WTC11 (cell line): ENCODE measurements around the gene HDAC10. TPM values are rescaled to one million over a fixed set of nuclear protein-coding genes. Genes with fewer than 3 reads are reported as not detected.

ENCODE experiments used
- ATAC-seq: fragments of 200-7000 bp; cut with Tn5 transposase; 2 replicates; pipeline ENCODE4 v1.10.0; 2021; ENCODE audit warnings: mild to moderate bottlenecking, moderate library complexity
- CTCF ChIA-PET: fragments of 300-600 bp; sonication (Branson Sonifier 250); formaldehyde crosslinking; loops from one replicate; lab custom pipeline; 2021; ENCODE audit warnings: antibody characterized with exemption; lab: Charles Lee
- POLR2A ChIA-PET: fragments of 350-600 bp; sonication (Branson Sonifier 250); formaldehyde crosslinking; loops from one replicate; lab custom pipeline; 2021; ENCODE audit warnings: antibody characterized with exemption; lab: Charles Lee
- DNase-seq: peaks from one replicate; pipeline ENCODE4 v3.0.0; 2021; ENCODE audit warnings: low spot score
- H3K27ac Mint-ChIP-seq: 2 replicates; pipeline ENCODE4 v1.8.0; 2021; ENCODE audit warnings: mixed read lengths
- H3K27me3 Mint-ChIP-seq: 2 replicates; pipeline ENCODE4 v1.8.0; 2021; ENCODE audit warnings: low read depth, mild to moderate bottlenecking, moderate library complexity, mixed read lengths
- H3K36me3 Mint-ChIP-seq: 2 replicates; pipeline ENCODE4 v1.8.0; 2021; ENCODE audit warnings: mixed read lengths
- H3K4me1 Mint-ChIP-seq: 2 replicates; pipeline ENCODE4 v1.8.0; 2022; ENCODE audit warnings: mixed read lengths
- H3K4me3 Mint-ChIP-seq: 2 replicates; pipeline ENCODE4 v1.8.0; 2021; ENCODE audit warnings: mild to moderate bottlenecking, moderate library complexity, mixed read lengths
- H3K9me3 Mint-ChIP-seq: 2 replicates; pipeline ENCODE4 v1.8.0; 2021; ENCODE audit warnings: mixed read lengths
- ARID4B ChIP-seq: sonication (generic); formaldehyde crosslinking; IDR thresholded peaks from 2 replicates; pipeline ENCODE4 v1.8.0; 2023; ENCODE audit warnings: missing genetic modification reagents, mild to moderate bottlenecking, borderline replicate concordance
- ATF3 ChIP-seq: sonication (generic); formaldehyde crosslinking; conservative IDR thresholded peaks from 2 replicates; pipeline ENCODE4 v1.8.1; 2022; ENCODE audit warnings: mild to moderate bottlenecking, missing genetic modification reagents
- CBFB ChIP-seq: sonication (generic); formaldehyde crosslinking; IDR thresholded peaks from 2 replicates; pipeline ENCODE4 v1.8.1; 2022; ENCODE audit warnings: mild to moderate bottlenecking, low read depth, missing genetic modification reagents
- CREB1 ChIP-seq: sonication (generic); formaldehyde crosslinking; IDR thresholded peaks from 2 replicates; pipeline ENCODE4 v1.8.0; 2023; ENCODE audit warnings: mild to moderate bottlenecking, missing genetic modification reagents
- E2F5 ChIP-seq: sonication (generic); formaldehyde crosslinking; IDR thresholded peaks from 2 replicates; pipeline ENCODE4 v1.8.1; 2022; ENCODE audit warnings: mild to moderate bottlenecking, moderate library complexity, missing genetic modification reagents
- FOXK1 ChIP-seq: sonication (generic); formaldehyde crosslinking; IDR thresholded peaks from 2 replicates; pipeline ENCODE4 v1.8.0; 2022; ENCODE audit warnings: mild to moderate bottlenecking, moderate library complexity, missing genetic modification reagents
- GTF2I ChIP-seq: fragments of 250-450 bp; sonication (Bioruptor Pico); conservative IDR thresholded peaks from 2 replicates; pipeline ENCODE4 v1.4.0; 2021; ENCODE audit warnings: mild to moderate bottlenecking
- NFE2L1 ChIP-seq: sonication (generic); formaldehyde crosslinking; IDR thresholded peaks from 2 replicates; pipeline ENCODE4 v1.8.1; 2023; ENCODE audit warnings: missing genetic modification reagents
- NR3C1 ChIP-seq: sonication (generic); formaldehyde crosslinking; conservative IDR thresholded peaks from 2 replicates; pipeline ENCODE4 v1.8.1; 2023; ENCODE audit warnings: low read depth, mild to moderate bottlenecking, missing genetic modification reagents
- OVOL2 ChIP-seq: fragments of 250-450 bp; sonication (Bioruptor Pico); IDR thresholded peaks from 2 replicates; pipeline ENCODE4 v1.9.0; 2021; ENCODE audit warnings: mild to moderate bottlenecking, borderline replicate concordance
- PREB ChIP-seq: sonication (generic); formaldehyde crosslinking; IDR thresholded peaks from 2 replicates; pipeline ENCODE4 v1.8.1; 2022; ENCODE audit warnings: mild to moderate bottlenecking, missing genetic modification reagents, moderate library complexity, borderline replicate concordance
- RORB ChIP-seq: fragments of 250-450 bp; sonication (Bioruptor Pico); IDR thresholded peaks from 2 replicates; pipeline ENCODE4 v1.9.0; 2021; ENCODE audit warnings: mild to moderate bottlenecking
- SOX15 ChIP-seq: fragments of 250-450 bp; sonication (Bioruptor Pico); IDR thresholded peaks from 2 replicates; pipeline ENCODE4 v1.9.0; 2021; ENCODE audit warnings: mild to moderate bottlenecking
- SP1 ChIP-seq: sonication (generic); formaldehyde crosslinking; conservative IDR thresholded peaks from 2 replicates; pipeline ENCODE4 v1.8.1; 2022; ENCODE audit warnings: missing genetic modification reagents
- TCF7 ChIP-seq: sonication (generic); formaldehyde crosslinking; IDR thresholded peaks from 2 replicates; pipeline ENCODE4 v1.8.0; 2022; ENCODE audit warnings: mild to moderate bottlenecking, low read depth, missing genetic modification reagents, moderate library complexity
- TEAD1 ChIP-seq: sonication (generic); formaldehyde crosslinking; IDR thresholded peaks from 2 replicates; pipeline ENCODE4 v1.8.0; 2022; ENCODE audit warnings: mild to moderate bottlenecking, missing genetic modification reagents
- TP53 ChIP-seq: sonication (generic); formaldehyde crosslinking; IDR thresholded peaks from 2 replicates; pipeline ENCODE4 v1.8.1; 2023; ENCODE audit warnings: mild to moderate bottlenecking, missing genetic modification reagents
- USF1 ChIP-seq: sonication (generic); formaldehyde crosslinking; IDR thresholded peaks from 2 replicates; pipeline ENCODE4 v1.8.0; 2022; ENCODE audit warnings: mild to moderate bottlenecking, missing genetic modification reagents
- ZBTB43 ChIP-seq: sonication (generic); formaldehyde crosslinking; IDR thresholded peaks from 2 replicates; pipeline ENCODE4 v1.8.1; 2023; ENCODE audit warnings: mild to moderate bottlenecking, missing genetic modification reagents
- ZNF219 ChIP-seq: sonication (generic); formaldehyde crosslinking; IDR thresholded peaks from 2 replicates; pipeline ENCODE4 v1.8.0; 2023; ENCODE audit warnings: missing genetic modification reagents, mild to moderate bottlenecking, borderline replicate concordance
- ZNF317 ChIP-seq: sonication (generic); formaldehyde crosslinking; IDR thresholded peaks from 2 replicates; pipeline ENCODE4 v1.8.1; 2023; ENCODE audit warnings: low read depth, mild to moderate bottlenecking, moderate library complexity, missing genetic modification reagents, borderline replicate concordance
- ZNF671 ChIP-seq: fragments of 250-450 bp; sonication (Bioruptor Pico); IDR thresholded peaks from 2 replicates; pipeline ENCODE4 v1.8.0; 2021; ENCODE audit warnings: mild to moderate bottlenecking
- total RNA-seq: library from RNA; stranded (reverse); gene quantifications from 3 replicates; pipeline ENCODE4 v1.2.3, GENCODE V29; 2021
- TF ChIP-seq, protein P1 (sequence below): sonication (generic); formaldehyde crosslinking; IDR thresholded peaks from 2 replicates; pipeline ENCODE4 v1.8.0; 2023; ENCODE audit warnings: missing genetic modification reagents

The HDAC10 gene
- total RNA-seq, 1 experiment from 2014 or later: 40.9 TPM

DNA sequence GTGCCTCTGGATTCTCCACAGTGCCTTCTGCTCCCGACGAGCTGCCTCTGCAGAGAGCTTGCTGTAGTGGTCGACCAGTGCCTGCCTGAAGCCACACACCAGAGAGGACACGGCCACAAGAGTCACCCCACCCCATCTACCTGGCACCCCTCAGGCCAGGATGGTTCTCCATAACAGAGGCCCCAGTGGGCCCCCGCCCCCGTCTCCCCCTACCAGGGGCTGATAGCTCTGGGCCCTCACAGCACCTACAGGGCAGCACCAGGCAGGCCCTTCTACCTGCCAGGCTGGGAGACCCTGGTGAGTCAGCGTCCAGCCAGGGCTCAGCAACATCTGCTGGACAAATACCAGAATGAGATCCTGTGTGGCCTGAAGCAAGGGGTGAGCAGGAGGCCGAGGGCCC, 28.6 kb downstream of the HDAC10 start (continued):
- TF ChIP-seq E2F5 (no peak), CREB1 (CRISPR knock-in tag) (no peak), NR3C1 (CRISPR knock-in tag) (no peak), TEAD1 (CRISPR knock-in tag) (no peak)

- H3K27ac Mint-ChIP-seq: no peak overlapping the region
- H3K36me3 Mint-ChIP-seq: peaks cover 33% of the 10 kb centered on the region
- DNase-seq (no peak), ATAC-seq (no peak)
- no peak overlapping the region for H3K4me3 Mint-ChIP-seq
- ChIA-PET CTCF (interaction anchor here (0.7 to 1.0 kb wide), 3 partner anchors 19 to 80 kb away, joined by 3 to 5 read pairs (median 3); no protein-coding TSS in a partner anchor), POLR2A (no interaction called here)
- peaks cover 5% of the 10 kb centered on the region; the same call in 1 of the 2 replicates for H3K4me1 Mint-ChIP-seq
- H3K27me3 Mint-ChIP-seq: no peaks in the 10 kb centered on the region
- no peaks in the 10 kb centered on the region for H3K9me3 Mint-ChIP-seq
- TF ChIP-seq PREB (CRISPR knock-in tag) (no peak), GTF2I (no peak), RORB (no peak), ZNF219 (CRISPR knock-in tag) (no peak), ZNF317 (no peak), OVOL2 (CRISPR knock-in tag) (no peak), ZBTB43 (CRISPR knock-in tag) (no peak), NFE2L1 (CRISPR knock-in tag) (no peak), TP53 (CRISPR knock-in tag) (no peak), SP1 (CRISPR knock-in tag) (no peak), ATF3 (no peak), ARID4B (CRISPR knock-in tag) (no peak), SOX15 (CRISPR knock-in tag) (no peak), TCF7 (CRISPR knock-in tag) (no peak), TEAD1 (CRISPR knock-in tag) (no peak), ZNF671 (no peak), USF1 (CRISPR knock-in tag) (no peak), CBFB (CRISPR knock-in tag) (no peak), FOXK1 (CRISPR knock-in tag) (no peak)
- TF ChIP-seq, protein P1, sequence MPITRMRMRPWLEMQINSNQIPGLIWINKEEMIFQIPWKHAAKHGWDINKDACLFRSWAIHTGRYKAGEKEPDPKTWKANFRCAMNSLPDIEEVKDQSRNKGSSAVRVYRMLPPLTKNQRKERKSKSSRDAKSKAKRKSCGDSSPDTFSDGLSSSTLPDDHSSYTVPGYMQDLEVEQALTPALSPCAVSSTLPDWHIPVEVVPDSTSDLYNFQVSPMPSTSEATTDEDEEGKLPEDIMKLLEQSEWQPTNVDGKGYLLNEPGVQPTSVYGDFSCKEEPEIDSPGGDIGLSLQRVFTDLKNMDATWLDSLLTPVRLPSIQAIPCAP: no peak
These were observed 29.4 kb downstream of the HDAC10 start for GRCh38 chr22:50221410-50222300.
